Measurements from ENCODE around the gene STAB2.

The STAB2 gene

DNA sequence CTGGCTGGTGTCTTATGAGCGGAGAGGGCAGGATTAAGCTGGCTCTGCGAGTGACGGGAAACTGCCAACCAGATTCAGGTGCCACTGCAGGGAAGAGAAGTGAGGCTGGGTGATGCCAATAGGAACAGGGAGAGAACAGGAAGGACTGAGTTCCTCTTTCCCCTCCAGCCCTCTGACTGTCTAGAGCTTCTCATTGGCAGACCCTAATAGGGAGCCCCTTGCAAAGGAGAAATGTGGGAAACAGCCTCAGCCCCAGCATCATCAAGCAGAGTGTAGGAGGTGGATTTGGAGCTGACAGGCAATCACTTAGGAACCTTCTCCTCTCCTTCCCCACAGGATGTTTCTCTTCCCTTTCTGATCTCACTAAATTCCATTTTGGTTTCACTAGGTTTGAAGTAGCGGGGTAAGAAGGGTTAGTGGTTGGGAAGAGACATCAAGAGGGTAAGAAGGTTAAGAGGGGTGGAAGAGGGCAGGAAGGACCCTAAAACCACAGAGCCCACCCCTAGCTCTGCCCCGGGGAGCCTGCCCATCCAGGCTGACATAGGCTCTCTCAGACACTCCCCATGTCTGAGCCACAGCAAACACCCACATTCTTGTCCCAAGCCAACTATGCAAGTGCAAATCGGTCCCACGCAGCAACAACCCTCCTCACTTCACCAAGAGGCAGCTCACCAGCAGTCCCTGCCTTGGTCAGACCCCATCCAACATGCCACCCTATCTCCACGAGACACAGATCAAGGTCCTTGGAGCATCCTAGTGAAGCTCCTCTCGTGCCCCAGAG is 111.1 kb downstream of the STAB2 start:
- DNase-seq, result no peak

DNA sequence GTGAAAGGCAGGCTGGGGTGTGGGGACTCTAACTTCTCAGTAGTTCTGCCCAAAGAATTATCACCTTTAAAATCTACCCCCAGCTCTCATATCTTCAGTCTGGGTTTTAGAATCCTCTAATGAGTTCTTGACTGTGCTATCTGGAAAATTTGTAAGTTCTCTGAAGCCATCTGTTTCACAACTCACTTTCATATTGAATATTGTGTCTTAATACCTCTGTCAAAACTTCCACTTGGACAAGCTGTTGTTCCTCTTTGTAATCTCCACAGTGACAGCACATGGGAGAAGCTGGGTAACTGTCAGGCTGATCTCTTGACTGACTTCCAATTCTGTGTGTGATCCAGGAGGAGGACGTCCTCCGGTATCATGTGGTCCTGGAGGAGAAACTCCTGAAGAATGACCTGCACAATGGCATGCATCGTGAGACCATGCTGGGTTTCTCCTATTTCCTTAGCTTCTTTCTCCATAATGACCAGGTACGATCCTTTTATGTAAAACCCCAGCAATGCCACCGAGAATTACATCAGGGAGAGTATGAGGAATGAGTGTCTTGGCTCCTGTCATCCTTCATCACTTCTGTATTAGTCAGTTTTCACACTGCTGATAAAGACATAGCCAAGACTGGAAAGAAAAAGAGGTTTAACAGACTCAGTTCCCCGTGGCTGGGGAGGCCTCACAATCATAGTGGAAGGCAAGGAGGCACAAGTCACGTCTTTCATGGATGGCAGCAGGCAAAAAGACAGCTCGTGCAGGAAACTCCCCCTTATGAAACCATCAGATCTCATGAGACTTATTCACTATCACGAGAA is 111.9 kb downstream of the STAB2 start:
- no peak for DNase-seq

DNA sequence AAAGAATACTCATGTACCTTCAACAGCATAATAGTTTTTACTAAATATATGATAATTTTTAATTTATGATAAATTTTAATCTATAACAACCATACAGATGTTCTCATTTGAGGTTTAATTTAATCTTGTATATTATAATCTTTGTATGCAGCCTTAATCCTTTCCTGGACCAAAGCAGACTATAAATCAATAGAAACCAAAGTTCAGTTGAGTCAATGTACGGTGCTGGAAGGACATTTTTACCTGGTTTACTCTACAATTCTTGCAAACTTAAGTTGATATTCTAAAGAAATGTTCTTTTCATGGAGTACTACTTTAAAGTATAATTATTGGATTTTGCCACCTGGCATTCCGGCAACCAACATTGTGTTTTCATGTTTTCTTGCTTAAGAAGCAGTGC is 118.0 kb downstream of the STAB2 start:
- DNase-seq, result no peak

DNA sequence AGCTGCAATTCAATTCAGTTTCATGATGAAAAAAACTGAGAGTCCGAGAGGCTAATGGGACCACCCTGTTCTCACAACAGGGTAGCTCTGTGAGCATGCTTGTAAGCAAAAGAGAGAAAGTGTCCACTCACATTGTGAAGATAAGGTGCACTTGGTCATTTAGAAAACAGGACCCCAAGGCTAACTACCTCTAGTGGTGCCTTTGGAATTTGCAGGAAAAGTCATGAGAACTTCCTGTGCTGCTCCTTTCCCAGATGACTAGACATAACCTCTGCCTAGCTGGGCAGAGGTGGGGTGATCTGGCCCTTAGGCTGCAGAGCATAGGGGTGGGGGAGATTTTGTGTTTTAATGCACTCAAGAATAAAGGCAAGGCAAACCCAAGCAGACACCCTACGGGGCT is 118.9 kb downstream of the STAB2 start:
- no peak for DNase-seq

DNA sequence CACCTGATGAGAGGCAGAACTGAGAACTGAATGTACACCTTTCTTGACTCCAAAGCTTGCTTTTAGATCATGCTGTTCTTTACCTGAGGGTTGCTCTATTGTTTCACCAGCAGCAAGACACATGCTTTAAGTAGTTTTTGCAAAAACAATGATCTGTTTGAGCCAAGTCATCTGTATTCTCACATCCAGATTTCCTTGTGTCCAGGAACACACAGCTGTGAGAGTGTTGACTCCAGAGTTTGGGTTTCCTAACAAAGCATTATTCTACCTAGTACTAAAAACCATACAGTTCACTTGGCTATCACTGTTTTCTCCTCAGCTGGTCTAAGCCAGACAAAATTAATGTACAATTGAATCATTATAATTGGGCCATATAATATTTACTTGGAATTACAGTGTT is 120.4 kb downstream of the STAB2 start:
- DNase-seq, result no peak

DNA sequence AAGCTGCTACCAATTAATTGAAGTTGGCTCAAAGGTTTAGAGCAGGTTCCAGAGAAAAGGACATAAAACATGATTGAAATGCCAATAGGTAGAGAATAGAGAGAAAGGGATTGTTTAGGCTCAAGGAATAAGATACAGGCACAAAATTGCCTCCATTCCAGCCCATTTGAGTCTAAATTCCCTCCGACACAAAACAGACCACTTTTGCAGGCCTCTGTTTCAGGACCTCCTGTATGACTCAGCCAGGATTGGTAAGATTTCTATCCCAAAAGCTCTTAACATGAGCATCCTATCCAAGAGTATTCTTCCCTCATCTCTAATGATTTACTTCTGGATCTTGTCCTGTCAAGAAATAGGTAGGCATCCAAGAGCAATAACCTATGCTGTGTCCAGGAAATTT is 123.5 kb downstream of the STAB2 start:
- DNase-seq, result no peak

DNA sequence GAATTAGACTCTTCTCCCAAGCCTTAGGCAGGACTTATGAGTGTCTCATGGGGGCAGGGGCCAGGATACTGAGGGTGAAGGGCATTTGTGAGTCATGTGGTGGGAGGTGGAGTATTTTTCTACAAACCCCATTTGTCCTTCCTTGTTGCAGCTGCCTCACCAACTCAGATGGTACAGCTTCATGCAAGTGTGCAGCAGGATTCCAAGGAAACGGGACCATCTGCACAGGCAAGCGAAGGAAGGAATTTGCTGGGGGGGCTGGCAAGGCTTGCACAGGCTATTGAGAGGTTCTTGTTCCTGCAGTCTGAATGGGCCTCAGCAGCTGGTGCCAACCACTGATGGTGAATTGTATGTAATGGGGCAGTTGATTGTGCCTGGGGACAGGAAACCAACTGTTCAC is 125.1 kb downstream of the STAB2 start:
- no peak for DNase-seq

DNA sequence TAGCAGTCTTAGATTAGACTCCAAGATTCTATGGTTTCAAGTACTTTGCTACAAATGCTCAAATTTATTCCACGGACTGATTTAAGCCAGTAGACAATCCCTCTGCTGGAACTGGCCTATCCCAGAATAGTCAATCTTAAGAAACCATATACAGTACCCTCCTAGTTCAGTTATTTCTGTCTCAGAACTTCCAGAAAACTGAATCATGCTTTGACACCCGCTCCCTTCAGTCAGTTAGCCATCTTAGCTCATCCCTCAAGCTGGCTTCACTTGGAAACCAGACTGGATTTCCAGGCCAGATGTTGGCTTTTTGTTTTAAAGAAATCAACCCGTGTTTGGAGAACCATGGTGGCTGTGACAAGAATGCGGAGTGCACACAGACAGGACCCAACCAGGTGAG is 128.4 kb downstream of the STAB2 start:
- DNase-seq, result no peak

DNA sequence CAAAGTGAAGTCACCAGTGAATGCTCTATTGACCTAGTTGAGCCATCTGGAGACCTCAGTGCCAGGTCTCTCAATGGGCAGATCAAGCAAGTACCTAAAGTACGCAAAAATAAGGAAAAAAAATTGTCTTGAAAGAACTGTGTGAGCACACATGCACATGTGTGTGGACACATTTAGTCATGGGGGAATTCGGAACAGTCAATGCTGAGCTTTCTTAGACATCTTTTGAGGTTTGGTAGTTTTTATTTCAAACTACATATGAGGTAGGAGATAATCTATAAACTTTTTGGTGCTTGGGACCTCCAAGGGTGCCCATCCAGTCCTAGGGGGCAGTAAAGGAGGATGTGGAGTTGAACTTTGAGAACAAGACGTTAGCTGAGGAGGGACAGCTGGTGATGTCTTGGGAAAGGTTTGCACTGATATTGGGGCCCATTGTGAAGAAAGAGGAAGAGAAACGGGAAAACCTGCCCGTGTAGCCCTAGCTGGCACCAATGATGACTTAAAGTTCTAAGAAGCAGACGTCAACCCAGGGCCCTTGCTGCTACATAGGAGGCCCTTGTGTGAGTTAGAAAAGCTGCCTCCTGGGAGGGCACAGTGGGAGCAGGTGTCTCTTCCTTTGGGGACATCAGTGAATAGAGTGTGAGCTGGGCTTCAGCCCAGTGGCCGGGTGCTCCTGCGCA is 129.6 kb downstream of the STAB2 start:
- DNase-seq, result no peak

DNA sequence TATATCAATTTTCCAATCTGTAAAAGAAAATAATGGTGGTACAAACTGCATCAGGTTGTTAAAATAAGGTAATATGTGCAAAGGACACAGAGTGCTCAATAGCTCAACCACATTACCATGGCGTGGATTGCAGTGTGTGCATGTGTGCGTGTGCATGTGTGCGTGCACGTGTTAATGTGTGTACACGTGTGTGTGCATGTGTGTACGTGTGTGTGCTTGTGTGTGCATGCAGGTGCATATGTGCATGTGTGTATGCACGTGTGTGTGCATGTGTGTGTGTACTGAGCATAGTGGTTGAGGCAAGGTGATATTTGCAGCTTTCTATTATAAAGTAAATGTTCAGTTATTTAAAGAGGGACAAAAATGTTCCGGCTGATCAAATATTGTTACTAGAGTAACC is 138.3 kb downstream of the STAB2 start:
- DNase-seq, result no peak

DNA sequence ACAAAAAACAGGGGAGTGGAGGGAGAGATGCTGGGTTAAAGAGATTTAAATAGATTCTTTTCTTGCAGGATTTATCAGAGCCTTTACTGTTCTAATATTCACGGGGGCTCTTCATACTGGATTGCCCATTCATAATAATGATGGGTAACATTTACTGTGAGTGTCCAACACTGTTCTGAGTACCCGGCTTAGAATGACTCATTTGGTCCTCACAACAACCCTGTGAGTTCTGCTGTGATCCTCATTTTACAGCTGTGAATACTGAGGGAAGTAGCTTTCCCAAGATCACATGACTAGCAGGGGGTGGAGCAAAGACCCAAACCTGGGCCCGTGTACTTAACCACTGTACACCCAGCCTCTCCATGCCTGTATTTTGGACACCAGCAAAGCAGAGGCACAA is 140.6 kb downstream of the STAB2 start:
- DNase-seq, result no peak

DNA sequence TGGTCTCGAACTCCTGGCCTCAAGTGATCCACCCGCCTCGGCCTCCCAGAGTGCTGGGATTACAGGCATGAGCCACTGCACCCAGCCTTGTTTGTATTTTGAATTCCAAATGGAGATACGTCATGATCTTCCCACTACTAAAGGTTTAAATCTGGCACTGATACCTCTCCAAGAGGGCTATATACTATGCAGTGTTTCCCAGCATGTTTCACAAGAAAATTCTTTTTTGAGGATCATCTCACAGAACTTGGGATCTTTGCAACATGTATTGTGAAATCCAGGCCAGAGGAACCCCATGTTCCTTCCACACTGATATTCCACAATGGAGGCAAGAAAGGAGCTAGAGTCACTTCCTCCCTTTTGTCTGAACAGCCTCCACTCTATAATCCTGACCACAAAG is 141.2 kb downstream of the STAB2 start:
- no peak for DNase-seq

DNA sequence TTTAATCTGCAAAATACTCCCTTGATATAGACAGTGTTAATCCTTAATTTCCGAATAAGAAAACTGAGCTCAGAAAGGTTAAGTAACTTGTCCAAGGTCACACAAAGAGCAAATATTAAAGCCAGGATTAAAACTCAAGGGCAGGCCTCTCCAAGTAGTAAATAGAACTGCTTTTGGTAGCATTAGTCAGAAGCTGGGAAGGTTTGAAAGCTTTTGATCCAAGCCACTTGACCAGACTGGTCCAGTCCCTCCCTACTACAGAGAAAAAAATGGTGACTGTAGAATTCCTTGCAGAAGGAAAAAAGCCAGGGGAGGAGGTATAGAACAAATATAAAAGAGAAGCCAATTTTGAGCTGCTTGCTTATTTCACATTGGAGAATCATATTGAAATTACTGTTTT is 142.4 kb downstream of the STAB2 start:
- DNase-seq, result no peak

DNA sequence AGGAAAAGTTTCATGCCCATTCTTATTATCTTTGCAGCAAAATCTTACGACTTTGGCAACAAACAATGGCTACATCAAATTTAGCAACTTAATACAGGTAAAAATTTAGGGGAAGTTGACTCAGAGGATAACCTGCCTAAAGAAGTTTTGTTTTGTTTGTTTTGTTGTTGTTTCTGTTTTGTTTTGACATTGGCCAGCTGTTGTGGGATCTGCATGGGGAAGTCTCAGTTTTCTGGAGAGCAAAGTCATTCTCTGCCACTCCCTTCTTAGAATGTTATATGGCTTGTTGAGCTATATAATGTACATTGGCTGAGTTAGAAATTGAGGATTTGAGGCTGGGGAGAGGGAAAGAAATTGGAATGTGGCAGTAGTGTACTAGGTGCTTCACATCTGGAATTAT is 144.5 kb downstream of the STAB2 start:
- DNase-seq, result no peak

DNA sequence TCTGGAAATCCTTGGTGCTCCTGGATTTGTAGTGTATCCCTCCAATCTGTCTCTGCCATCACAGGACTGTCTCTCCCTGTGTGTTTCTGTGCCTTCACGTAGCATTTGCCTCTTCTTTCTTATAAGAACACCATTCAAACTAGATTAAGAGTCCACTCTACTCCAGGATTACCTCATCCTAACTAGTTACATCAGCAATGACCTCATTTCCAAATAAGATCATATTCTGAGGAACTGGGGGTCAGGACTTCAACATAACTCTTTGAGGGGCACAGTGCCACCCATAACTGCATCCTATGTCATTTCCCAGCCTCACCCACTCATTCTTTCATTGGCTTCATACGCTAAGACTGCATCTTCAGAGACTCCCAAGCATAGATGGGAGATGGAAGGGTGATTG is 147.8 kb downstream of the STAB2 start:
- DNase-seq, result no peak

DNA sequence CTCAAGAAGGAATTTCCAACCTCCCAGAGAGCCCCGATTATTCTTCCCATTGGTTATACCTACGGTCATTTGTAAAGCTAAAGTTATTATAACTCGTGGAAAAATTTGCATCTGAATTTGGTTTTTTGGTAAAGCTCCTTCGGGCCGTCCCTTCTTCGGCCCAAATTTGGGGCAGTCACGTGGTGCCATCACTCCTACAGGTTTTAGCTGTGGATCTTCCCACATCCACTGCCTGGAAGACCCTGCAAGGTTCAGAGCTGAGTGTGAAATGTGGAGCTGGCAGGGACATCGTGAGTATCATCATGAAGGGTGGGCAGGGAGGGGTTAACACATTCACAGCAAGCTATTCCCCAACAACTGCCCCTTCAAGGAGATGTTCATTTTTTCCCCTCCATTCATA is 148.2 kb downstream of the STAB2 start:
- no peak for DNase-seq

DNA sequence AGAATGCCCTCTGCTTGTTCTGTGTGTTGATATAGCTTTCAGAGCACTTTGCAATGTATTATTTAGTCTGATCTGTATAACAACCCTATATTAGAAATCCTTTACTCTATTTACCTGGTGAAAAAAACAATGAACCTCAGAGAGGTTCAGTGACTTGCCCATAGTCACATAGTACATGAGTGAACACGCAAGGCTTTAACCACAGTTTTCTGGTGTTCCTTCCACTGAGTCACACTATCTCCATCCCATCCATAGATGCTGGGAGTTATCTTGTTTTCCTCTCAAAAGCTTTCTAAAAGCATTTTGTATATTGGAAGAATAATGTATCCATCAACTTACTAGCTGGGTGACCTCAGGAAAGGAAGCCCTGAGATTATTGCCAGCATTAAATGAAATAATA is 149.5 kb downstream of the STAB2 start:
- DNase-seq, result no peak

DNA sequence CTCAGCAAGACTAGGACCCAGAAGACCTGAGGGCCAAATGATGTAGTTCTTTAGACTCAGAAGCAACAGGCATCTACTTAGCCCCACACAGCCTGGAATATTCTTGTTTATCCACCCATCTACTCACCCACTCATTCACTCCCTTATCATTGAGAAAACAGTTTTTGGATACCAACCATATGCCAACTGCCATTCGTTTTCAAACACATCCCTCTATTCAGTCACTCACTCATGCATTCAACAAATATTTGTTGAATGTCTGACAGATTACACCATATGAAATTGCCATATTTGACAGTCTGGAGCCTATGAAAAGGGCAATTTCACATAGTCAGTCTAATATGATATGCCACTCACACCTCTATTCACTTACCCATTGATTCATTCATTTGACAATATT is 150.8 kb downstream of the STAB2 start:
- DNase-seq, result no peak

DNA sequence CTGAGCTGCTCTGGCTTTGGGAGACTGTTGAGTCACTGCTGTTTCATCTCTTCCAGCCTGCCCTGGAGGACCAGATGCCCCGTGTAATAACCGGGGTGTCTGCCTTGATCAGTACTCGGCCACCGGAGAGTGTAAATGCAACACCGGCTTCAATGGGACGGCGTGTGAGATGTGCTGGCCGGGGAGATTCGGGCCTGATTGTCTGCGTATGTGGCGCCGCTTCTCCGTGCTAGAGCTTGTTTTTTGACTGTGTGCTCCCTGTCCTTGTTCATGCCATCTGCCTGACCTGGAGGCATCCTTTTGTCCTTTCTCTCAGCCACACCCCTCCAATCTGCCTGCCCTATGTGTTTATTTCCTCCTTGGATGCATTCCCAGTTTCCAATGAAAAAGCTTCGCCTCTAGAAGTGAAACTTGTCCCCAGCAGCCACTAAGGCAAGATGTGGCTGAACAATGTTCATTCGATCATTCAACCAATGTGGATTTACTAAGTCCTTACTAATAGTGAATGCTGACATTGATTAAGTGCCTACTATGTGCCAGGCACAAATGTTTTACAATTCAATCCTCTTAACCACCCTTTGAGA is 155.4 kb downstream of the STAB2 start:
- no peak for DNase-seq

DNA sequence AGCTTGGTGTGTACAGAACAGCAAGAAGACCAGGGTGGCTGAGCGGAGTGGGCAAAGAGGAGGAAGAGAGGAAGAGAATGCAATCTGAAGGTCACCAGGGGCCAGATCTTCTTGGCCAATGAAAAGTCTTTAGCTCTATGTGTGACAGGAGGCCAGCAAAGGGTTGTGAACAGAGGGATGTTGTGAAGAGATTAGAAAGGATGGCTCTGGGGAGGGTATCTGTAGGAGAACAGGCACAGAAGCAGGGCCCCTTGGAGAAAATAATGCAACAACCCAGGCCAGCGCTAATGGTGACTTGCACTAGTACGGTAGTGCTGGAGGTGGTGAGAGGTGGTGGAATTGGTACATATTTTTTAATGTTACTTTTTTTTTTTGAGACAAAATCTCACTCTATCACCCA is 156.7 kb downstream of the STAB2 start:
- DNase-seq, result no peak

DNA sequence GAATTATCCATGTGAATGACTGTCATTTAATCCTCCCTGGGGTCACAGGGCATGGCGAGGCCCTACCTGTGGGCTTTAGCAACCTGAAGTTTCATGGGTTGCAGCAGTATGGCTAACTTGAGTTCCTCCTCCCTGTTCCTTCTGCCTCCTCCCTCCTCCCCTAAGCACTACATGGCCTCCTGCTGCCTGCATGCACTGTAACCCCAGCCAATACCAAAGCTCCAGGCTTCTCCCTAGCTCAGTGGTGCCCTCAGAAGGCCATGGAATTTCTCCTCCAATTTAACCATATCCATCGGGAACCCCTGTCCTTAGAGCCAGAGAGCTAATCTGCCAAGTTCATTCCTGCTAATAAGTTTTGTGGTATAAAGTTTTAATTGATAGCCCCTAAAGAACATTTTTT is 158.9 kb downstream of the STAB2 start:
- no peak for DNase-seq

DNA sequence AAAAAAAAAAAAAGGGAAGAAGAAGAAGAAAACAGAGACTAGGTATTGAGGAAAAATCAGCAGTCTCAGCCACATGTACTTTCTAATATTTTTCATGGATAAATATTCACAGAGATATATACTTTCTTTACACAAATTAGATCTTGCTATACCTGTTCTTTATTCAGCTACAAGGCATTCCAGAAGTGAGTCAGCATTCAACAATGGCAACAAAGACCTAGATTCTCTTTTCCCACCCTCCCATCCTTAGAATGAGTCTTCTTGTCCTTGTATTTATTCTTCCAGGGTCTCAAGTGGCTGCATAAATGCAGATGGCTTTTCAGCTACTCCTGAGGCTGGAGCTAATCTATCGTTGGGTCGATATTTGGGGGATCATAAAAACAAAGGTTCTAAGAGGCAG is 160.9 kb downstream of the STAB2 start:
- no peak for DNase-seq

DNA sequence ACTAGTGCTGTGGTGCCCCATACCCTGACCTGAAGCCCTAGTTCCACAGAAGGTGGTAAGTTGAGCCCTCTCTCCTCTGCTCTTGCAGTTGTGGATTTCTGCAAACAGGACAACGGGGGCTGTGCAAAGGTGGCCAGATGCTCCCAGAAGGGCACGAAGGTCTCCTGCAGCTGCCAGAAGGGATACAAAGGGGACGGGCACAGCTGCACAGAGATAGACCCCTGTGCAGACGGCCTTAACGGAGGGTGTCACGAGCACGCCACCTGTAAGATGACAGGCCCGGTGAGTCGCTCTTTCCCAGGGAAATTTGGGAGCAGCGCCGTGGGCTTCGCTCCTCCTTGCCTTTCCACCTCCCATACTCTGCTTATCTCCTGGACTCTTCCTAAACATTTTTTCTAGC is 161.8 kb downstream of the STAB2 start:
- DNase-seq, result no peak

DNA sequence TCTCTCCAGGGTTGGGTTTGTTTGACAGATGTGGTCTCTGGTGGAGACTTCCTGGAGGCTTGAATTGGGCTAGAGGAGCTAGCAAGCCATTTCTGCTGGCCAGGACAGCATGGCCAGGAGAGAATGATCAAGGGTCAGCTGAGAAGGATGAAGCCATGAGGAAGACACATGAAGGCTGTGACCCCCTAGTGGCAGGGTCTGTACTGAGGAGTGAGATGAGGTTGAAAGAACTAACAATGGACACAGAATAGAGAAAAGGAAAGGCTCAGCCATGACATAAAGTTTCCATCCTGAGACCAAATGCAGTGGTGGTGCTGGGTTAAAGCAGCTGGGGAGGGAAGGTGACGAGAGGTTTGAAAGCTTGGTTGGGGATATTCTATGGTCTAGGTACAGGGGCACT is 164.1 kb downstream of the STAB2 start:
- DNase-seq, result no peak

Measured in stimulated activated CD4-positive, alpha-beta T cell treated with anti-CD3 and anti-CD28 coated beads, Interleukin-1b, Interleukin-23, amount 100 ng/mL, for 48 hours (primary cell).